GM12878 (cell line): ENCODE data around the gene TELO2.

ENCODE experiments used
- BCLAF1 ChIP-seq: fragments of 450-650 bp; IDR thresholded peaks from 2 replicates; pipeline ENCODE4 v1.6.1; 2017; ENCODE audit warnings: antibody characterized with exemption, mild to moderate bottlenecking, moderate library complexity
- EZH2 ChIP-seq: IDR thresholded peaks from 2 replicates; pipeline ENCODE4 v1.6.1; 2012; ENCODE audit warnings: low read depth, mild to moderate bottlenecking, control low read depth, inconsistent platforms, low read length, borderline replicate concordance; ENCODE audit not compliant: control insufficient read depth
- POLR2A ChIP-seq: IDR thresholded peaks from 2 replicates; pipeline ENCODE4 v1.6.1; 2011; ENCODE audit warnings: low read depth, mild to moderate bottlenecking, low read length
- POLR2AphosphoS2 ChIP-seq: IDR thresholded peaks from 2 replicates; pipeline ENCODE4 v1.6.1; 2011; ENCODE audit warnings: low read depth, mild to moderate bottlenecking, low read length, improper control_type of control experiment, moderate library complexity
- REST ChIP-seq: IDR thresholded peaks from 2 replicates; pipeline ENCODE4 v1.6.1; 2012; ENCODE audit warnings: mild to moderate bottlenecking, low read depth, low read length
- SMC3 ChIP-seq: IDR thresholded peaks from 2 replicates; pipeline ENCODE4 v1.6.1; 2011; ENCODE audit warnings: low read length, improper control_type of control experiment, borderline replicate concordance
- TF ChIP-seq, protein P1 (sequence below): IDR thresholded peaks from 2 replicates; pipeline ENCODE4 v1.6.1; 2011; ENCODE audit warnings: borderline replicate concordance, low read depth, mild to moderate bottlenecking, moderate library complexity, mixed read lengths, low read length; ENCODE audit not compliant: insufficient read depth; ENCODE audit errors: extremely low read length
- TF ChIP-seq, protein P2 (sequence below): IDR thresholded peaks from 2 replicates; pipeline ENCODE4 v1.6.1; 2011; ENCODE audit warnings: borderline replicate concordance, low read depth, mild to moderate bottlenecking, moderate library complexity, low read length; ENCODE audit not compliant: insufficient read depth, poor library complexity, severe bottlenecking
- TF ChIP-seq, protein P3 (sequence below), 3 experiments: IDR thresholded peaks in 2 of 3; conservative IDR thresholded peaks in 1 of 3; 2 replicates each; pipeline ENCODE4 v1.5.1; 2011; ENCODE audit warnings: low read depth in 3 of 3, low read length in 3 of 3, mild to moderate bottlenecking in 3 of 3, control low read depth in 2 of 3, moderate library complexity in 2 of 3, inconsistent platforms in 1 of 3, mixed read lengths in 1 of 3; ENCODE audit not compliant: control insufficient read depth in 2 of 3, insufficient read depth in 1 of 3; ENCODE audit errors: extremely low read depth in 1 of 3

DNA sequence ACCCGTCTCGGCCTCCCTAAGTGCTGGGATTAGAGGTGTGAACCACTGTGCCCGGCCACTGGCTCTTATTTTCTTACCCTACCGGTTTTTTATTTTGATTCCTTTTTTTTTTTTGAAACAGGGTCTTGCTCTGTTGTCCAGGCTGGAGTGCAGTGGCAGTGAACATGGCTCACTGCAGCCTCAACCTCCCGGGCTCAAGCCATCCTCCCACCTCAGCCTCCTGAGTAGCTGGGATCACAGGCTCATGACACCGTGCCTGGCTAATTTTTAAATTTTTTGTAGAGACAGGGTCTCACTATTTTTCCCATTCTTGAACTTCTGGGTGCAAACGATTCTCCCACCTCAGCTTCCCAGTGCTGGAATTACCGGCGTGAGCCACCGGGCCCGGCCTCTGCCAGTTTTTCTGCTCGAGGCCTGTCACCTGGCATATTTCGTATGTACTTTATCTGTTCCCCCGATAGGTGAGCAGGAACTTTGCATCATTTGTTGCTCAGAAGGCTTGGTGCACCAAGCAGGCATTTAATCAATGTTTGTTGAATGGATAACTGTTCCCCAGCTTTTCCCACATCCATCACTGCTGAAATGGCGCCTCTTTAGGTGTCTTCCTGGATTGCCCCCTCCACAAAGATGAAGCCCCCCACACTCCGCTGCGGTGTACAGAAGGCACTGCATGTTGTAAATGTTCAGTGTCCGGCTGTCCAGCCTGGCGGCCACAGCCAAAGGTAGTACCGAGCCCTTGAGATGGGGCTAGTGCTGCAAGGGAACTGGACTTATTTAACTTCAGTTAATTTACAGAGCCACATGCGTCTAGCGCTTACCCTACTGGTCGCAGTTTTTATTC, 858 bp upstream of the TELO2 start:
- TF ChIP-seq EZH2 (no peak), BCLAF1 (no peak), SMC3 (no peak), POLR2AphosphoS2 (no peak), POLR2A (no peak), REST (no peak)
- TF ChIP-seq, protein P1, sequence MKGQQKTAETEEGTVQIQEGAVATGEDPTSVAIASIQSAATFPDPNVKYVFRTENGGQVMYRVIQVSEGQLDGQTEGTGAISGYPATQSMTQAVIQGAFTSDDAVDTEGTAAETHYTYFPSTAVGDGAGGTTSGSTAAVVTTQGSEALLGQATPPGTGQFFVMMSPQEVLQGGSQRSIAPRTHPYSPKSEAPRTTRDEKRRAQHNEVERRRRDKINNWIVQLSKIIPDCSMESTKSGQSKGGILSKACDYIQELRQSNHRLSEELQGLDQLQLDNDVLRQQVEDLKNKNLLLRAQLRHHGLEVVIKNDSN = no peak
- TF ChIP-seq, protein P2, sequence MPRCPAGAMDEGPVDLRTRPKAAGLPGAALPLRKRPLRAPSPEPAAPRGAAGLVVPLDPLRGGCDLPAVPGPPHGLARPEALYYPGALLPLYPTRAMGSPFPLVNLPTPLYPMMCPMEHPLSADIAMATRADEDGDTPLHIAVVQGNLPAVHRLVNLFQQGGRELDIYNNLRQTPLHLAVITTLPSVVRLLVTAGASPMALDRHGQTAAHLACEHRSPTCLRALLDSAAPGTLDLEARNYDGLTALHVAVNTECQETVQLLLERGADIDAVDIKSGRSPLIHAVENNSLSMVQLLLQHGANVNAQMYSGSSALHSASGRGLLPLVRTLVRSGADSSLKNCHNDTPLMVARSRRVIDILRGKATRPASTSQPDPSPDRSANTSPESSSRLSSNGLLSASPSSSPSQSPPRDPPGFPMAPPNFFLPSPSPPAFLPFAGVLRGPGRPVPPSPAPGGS = no peak
- TF ChIP-seq, protein P3, sequence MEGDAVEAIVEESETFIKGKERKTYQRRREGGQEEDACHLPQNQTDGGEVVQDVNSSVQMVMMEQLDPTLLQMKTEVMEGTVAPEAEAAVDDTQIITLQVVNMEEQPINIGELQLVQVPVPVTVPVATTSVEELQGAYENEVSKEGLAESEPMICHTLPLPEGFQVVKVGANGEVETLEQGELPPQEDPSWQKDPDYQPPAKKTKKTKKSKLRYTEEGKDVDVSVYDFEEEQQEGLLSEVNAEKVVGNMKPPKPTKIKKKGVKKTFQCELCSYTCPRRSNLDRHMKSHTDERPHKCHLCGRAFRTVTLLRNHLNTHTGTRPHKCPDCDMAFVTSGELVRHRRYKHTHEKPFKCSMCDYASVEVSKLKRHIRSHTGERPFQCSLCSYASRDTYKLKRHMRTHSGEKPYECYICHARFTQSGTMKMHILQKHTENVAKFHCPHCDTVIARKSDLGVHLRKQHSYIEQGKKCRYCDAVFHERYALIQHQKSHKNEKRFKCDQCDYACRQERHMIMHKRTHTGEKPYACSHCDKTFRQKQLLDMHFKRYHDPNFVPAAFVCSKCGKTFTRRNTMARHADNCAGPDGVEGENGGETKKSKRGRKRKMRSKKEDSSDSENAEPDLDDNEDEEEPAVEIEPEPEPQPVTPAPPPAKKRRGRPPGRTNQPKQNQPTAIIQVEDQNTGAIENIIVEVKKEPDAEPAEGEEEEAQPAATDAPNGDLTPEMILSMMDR (IDR thresholded peaks at IDR 0.05 in 2 of 3, conservative IDR thresholded peaks at IDR 0.05 in 1 of 3; ENCODE audit: control insufficient read depth in 2 of 3, extremely low read depth in 1 of 3, insufficient read depth in 1 of 3, low read depth in 3 of 3, low read length in 3 of 3) = no peak
